Activated gamma-delta T cell treated with anti-CD3 and anti-CD28 coated beads, Interleukin-2, amount 50 U/mL, for 16 hours (primary cell): ENCODE results near the gene FN3KRP.
A peak's percentile ranks its signal among the peaks of the same experiment; 100 is the strongest.

ENCODE experiments used
- DNase-seq: peaks from one replicate; pipeline ENCODE4 v3.0.0-alpha.2; 2020; ENCODE audit warnings: low read depth

FN3KRP gene

DNA sequence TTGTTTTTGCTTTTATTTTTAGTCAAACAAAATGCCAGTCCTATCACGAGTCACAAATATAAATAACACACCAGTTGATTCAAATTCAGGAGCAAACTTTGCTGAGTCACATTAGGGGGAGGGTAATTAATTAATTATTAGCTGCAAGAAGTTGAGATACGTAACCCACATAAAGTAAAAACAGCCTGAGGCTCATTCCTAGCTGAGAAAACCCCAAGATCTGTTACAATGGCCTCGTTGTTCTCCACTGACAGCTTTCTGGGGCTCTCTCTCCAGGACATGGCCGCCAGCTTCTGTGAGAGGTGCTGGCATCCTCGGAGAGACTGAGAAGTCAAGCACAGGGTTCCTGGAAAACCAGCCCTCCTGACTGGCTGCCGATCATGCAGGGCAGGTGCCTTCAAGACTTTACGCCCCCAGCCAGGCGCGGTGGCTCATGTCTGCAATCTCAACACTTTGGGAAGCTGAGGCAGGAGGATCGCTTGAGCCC is 29.1 kb upstream of the FN3KRP start:
- DNase-seq, result no peak

DNA sequence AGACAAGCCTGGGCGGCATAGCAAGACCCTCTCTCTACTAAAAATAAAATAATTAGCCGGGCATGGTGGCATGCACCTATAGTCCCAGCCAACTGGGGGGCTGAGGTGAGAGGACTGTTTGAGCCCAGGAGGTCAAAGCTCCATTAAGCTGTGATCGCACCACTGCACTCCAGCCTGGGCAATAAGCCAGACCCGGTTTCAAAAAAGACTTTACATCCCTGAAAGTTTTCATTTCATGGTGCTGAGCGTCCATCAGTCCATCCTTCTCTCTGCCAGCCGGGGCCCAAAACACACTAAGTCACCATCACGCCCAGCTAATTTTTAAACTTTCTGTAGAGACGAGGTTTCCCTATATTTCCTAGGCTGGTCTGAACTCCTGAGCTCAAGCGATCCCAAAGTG is 28.6 kb upstream of the FN3KRP start:
- no peak for DNase-seq

DNA sequence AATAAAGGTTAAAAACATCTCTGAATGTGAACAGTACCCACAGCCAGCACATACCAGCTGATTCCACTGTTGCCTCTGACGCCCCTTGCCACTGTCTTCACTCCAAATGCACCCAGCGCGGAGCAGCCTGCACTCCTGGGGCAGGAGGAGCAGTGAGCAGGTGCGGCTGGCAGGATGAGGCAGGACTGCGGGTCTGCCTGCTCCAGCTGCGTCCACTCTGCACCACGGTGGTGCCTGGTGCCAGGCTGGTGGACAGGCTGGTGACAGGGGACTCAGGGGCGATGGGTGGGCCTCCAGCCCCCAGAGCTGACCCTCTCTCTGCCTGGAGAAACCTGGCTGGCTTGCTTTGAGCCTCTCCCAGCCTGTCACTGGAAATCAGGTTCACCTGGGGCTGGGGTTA is 27.4 kb upstream of the FN3KRP start:
- DNase-seq, result no peak

DNA sequence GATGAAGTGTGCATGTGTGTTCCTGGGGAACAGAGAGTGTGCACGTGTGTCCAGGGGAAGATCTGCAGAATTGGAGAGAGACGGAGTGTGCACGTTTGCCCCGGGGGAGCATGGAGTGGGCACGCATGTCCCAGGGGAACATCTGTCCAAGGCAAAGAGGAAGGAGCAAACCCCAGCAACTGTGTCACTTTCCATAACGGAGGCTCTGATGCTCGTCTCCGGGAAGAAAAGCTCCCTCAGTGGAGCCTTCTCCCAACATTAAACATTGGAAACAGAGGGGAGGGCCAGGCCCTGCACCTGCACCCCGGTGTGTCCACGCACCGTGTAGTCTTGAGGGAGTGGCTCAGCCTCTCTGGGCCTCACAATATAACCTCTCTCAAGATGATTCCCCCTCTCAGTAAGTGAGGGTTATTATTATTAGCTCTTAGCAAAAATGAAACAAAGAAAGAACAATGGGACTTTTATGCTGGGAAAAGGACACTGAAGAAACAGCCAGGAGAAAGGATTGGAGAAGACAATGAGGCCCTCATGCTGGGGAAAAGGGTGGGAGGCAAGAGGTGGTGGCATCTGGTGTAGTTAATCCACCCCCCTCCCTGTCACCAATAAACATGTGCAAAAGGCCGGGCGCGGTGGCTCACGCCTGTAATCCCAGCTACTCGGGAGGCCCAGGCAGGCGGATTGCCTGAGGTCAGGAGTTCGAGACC is 25.6 kb upstream of the FN3KRP start:
- DNase-seq, result no peak

DNA sequence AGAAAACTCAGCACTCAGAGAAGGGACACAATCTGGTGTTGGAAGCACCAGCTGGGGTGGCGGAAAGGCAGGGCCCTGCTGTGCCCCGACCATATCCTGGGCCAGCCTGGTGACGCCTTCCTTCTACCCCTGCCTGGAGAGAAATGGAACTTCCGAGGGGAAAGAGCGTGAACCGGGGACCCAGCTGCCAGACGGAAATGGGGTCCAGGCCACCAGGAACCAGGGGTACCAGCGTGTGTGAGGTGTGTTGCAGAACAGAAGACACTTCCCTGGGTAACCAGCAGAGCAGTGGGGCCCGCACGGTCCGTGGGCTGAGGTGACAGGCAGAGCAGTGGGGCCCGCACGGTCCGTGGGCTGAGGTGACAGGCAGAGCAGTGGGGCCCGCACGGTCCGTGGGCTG is 24.8 kb upstream of the FN3KRP start:
- no peak for DNase-seq

- DNase-seq, result no peak
Measured at GRCh38 chr17:82692268-82692667, 24.2 kb upstream of the FN3KRP start.

DNA sequence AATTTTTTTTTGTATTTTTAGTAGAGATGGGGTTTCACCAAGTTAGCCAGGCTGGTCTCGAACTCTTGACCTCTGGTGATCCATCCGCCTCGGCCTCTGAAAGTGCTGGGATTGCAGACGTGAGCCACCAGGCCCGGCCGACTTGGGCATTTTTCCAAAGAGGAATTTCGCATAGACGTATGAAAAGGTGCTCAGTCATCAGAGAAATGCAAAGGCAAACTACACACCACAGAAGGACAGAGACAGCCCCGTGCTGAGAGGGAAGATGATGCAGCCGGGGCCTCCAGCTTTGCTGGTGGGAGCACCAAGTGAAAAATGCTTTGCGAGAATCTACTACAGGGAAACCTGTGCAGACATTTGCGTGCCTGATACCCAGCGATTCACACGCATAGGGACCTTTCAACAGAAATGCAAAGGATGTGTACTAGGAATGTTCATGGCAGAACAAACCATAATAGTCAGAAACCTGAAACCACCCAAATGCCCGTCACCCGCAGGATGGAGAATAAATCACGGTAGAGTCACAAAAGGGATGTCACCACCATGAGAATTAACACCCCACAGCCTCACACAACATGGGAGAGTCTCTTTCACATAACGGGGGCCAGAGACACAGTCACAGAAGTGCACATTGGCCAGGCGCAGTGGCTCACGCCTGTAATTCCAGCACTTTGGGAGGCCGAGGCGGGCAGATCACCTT is 23.2 kb upstream of the FN3KRP start:
- no peak for DNase-seq

GRCh38 chr17:82694647-82695046 is 21.9 kb upstream of the FN3KRP start:
- no peak for DNase-seq

GRCh38 chr17:82696259-82696658 is 20.2 kb upstream of the FN3KRP start:
- no peak for DNase-seq

DNA sequence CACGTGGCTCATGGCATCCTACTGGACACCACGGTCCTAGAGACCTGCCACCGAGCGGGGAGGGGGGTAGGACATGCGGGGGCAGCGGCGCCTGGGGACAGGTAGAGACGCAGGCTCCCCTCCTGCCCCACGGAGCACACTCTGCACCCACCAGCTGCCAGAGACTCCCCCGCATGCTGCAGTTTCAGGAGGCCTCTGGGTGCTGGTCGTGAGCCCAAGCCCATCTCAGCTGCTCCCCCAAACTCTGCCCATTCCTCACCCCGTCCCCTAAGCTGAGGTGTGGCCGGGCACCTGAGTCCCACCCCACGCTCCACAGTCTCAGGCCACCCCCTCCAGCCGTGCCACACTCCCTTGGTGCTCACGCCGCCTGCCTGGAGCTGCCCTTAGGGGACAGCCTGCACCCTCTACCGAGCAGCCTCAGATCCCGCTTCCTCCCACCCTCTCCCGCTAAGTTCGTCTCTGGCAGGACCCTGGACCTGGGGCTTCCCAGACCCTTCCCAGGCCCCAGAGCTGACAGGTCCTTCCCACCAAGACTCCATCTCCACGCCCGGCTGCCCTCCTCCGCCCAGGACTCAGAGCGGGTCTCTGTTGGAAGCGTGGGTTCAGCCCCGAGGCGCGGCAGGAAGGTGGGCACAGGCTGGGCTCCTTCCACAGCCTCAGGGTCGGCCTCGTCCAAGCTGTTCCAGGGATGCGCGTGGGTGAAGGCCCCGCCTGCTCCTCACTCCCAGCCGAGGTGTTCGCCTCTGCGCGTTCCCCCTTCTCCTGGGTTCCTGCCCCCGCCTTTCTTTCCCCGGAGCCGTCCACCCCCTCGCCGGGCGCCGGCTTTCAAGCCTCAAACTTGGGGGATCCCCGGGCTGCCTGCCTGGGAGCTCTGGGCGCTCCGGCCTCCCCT is 19.3 kb upstream of the FN3KRP start:
- no peak for DNase-seq

GRCh38 chr17:82697808-82698064 is 18.8 kb upstream of the FN3KRP start:
- DNase-seq, result no peak

GRCh38 chr17:82698065-82698973 is 18.2 kb upstream of the FN3KRP start, which contains the start of gene RAB40B:
RAB40B (minus strand) TSS chr17:82698698; CDS start chr17:82698596, 102 bp downstream.
- DNase-seq, result peak; percentile 98

DNA sequence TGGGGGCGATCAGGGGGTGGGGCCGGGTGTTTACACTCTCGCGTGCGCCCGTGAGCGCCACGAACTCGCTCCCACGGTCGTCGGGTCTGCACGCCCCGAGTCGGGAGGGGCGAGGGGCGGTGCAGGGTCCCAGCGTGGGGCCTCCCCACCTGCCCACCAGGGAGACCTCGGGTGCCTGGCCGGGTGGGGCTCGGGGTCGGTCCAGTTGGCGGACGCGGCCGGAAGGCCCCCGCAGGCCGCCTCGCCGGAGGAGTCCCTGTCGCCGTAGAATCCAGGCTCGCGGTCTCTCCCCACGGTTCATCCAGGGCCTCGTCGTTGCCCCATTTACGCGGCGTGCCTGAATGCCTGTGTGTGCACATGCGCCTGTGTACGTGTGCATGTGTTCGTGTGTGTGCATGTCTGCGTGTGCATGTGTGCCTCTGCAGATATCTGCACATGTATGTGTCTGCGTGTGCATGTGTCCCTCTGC is 17.5 kb upstream of the FN3KRP start:
- no peak for DNase-seq

- DNase-seq, result no peak
Measured at GRCh38 chr17:82699551-82699950, 17.0 kb upstream of the FN3KRP start.

DNA sequence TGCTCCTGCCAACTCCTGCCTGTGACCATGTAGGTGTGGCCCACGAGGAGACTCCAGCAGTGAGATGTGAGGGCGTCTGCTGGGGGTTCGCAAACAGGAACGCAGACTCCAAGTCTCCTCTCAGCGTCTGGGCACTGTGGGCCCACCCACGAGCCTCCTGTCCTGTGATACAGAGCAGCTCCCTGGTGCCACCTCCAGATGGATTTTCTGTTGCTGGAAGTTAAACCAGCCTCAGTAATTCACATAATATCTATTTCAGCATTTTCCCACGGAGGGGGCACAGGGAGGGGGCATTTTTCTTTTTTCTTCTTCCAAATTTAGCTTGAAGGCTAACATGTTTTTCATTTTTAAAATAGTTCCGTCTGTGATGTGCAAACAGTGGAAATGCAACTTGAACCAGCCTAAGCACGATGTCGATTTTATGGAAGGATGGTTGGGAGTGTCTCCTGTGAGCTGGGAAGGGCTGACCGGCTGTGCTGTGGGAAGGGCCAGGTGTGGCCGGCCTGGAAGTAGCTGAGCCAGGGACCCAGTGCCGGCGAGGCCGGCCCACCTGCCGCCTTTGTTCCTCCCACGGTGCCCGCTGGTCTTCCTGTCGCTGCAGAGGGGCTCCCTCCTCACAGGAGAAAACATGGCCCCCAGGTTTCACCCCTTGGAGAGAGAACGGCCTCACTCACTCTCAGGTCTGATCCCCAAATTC is 14.1 kb upstream of the FN3KRP start:
- no peak for DNase-seq

- DNase-seq, result no peak
Measured at GRCh38 chr17:82703036-82703745, 13.3 kb upstream of the FN3KRP start.

GRCh38 chr17:82703935-82704865 is 12.3 kb upstream of the FN3KRP start:
- DNase-seq, result no peak

- no peak for DNase-seq
Measured at GRCh38 chr17:82704886-82705285, 11.6 kb upstream of the FN3KRP start.

- DNase-seq, result no peak
Measured at GRCh38 chr17:82705756-82706155, 10.8 kb upstream of the FN3KRP start.
